ENCODE results near the gene APCDD1L.

APCDD1L gene

GRCh38 chr20:58524814-58525213 lies 9.6 kb upstream of the APCDD1L start:
- CTCF ChIA-PET = no interaction called here
- POLR2A ChIA-PET = no interaction called here
- TF ChIP-seq FOXA1 (IDR thresholded peaks at IDR 0.05) (no peak), FOXM1 (IDR thresholded peaks at IDR 0.05; ENCODE audit: borderline replicate concordance) (no peak), SP1 (IDR thresholded peaks at IDR 0.05) (no peak), PKNOX1 (IDR thresholded peaks at IDR 0.05) (no peak), ZNF384 (IDR thresholded peaks at IDR 0.05) (no peak), LEF1 (IDR thresholded peaks at IDR 0.05; ENCODE audit: borderline replicate concordance) (no peak), CTBP1 (IDR thresholded peaks at IDR 0.05; ENCODE audit: borderline replicate concordance) (no peak), BHLHE40 (IDR thresholded peaks at IDR 0.05; ENCODE audit: borderline replicate concordance) (no peak), ARNT (IDR thresholded peaks at IDR 0.05) (no peak), FOXK2 (IDR thresholded peaks at IDR 0.05) (no peak), SUZ12 (IDR thresholded peaks at IDR 0.05) (no peak), ELF4 (IDR thresholded peaks at IDR 0.05) (no peak), TARDBP (IDR thresholded peaks at IDR 0.05) (no peak), L3MBTL2 (conservative IDR thresholded peaks at IDR 0.05) (no peak)
- DNase-seq (ENCODE audit: extremely low spot score) = no peak

GRCh38 chr20:58523971-58524315 lies 8.7 kb upstream of the APCDD1L start:
- ChIA-PET POLR2A (no interaction called here), CTCF (no interaction called here)
- no peak for TF ChIP-seq ARNT (IDR thresholded peaks at IDR 0.05)
- TF ChIP-seq FOXA1 (IDR thresholded peaks at IDR 0.05) = no peak
- TF ChIP-seq LEF1 (IDR thresholded peaks at IDR 0.05; ENCODE audit: borderline replicate concordance) = no peak
- no peak for TF ChIP-seq L3MBTL2 (conservative IDR thresholded peaks at IDR 0.05)
- no peak for DNase-seq (ENCODE audit: extremely low spot score)

DNA sequence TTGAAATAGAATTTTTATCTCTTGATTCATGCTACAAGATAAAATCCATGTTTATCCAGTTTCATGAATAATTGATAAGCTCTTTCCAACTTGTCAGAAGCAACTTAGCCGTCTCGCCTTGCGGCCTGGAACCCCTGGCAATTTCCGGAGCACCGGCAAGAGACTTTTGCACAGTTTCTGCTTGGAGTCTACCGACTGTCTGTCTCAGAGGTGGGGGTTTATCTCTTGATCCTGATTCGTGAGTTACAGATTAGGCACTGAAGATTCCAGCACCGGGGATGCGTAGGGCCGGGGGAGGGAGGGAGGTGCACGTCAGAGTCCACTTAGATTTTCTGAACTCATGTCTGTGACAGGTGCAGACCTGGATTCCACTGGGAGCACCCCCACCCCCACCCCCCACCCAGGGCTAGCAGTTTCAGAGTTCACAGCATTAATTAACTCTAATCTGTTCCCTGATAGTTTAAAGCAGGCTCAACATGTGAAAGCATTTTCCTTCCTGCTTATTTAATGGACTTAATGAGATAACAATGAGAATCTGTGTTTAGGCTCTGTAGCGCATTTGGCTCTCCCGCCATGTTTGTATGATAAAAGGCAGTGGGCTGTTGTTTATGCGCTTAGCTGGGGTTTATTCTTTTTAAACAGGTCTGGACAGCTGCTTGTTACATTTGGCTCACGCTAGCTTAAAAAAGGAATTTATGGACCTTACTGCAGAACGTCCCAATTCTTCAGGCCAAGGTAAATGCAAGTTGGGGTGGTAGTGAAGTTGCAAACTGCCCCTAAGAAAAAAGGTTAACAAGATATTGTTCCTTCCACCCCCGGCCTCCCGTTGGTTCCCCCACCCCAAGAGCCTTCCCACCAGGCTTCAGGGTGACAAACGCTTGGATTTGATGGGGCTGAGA lies 8.1 kb upstream of the APCDD1L start:
- ChIA-PET CTCF (no interaction called here), POLR2A (no interaction called here)
- TF ChIP-seq ELF4 (IDR thresholded peaks at IDR 0.05) (no peak), BHLHE40 (IDR thresholded peaks at IDR 0.05; ENCODE audit: borderline replicate concordance) (no peak)
- DNase-seq (ENCODE audit: extremely low spot score) = no peak

GRCh38 chr20:58522666-58523065 lies 7.5 kb upstream of the APCDD1L start:
- POLR2A ChIA-PET = no interaction called here
- CTCF ChIA-PET = no interaction called here

DNA sequence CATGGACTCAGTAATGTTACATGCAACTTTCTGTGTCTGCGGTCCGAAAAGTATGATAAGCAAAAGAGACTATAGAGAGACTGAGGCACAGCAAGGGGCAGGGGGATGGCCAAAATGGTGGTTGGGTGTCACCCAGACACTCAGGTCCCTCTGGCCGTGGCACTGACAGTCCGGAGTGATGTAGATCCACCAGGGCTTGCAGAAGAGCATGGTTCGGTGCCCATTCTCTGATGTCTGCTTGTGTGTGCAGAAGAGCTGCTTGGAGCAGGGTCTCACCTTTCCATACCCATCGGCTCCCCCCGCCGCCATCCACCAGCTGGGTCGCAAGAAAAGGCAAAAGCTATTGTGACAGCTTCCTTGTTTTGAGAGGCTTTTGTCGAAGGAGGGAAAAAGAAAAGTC lies 6.6 kb upstream of the APCDD1L start:
- DNase-seq (ENCODE audit: extremely low spot score) = no peak
- CTCF ChIA-PET = no interaction called here
- no peak for TF ChIP-seq TARDBP (IDR thresholded peaks at IDR 0.05)
- no peak for TF ChIP-seq ELF4 (IDR thresholded peaks at IDR 0.05)
- no peak for TF ChIP-seq BHLHE40 (IDR thresholded peaks at IDR 0.05; ENCODE audit: borderline replicate concordance)
- TF ChIP-seq SUZ12 (IDR thresholded peaks at IDR 0.05) = no peak
- TF ChIP-seq L3MBTL2 (conservative IDR thresholded peaks at IDR 0.05) = no peak
- no peak for TF ChIP-seq ARNT (IDR thresholded peaks at IDR 0.05)
- TF ChIP-seq FOXA1 (IDR thresholded peaks at IDR 0.05) = no peak
- TF ChIP-seq ZNF384 (IDR thresholded peaks at IDR 0.05) = no peak
- TF ChIP-seq LEF1 (IDR thresholded peaks at IDR 0.05; ENCODE audit: borderline replicate concordance) = no peak
- POLR2A ChIA-PET = no interaction called here

More at GRCh38 chr20:58522666-58523065, 7.5 kb upstream of the APCDD1L start:
- TF ChIP-seq BHLHE40 (IDR thresholded peaks at IDR 0.05; ENCODE audit: borderline replicate concordance) (no peak), CTBP1 (IDR thresholded peaks at IDR 0.05; ENCODE audit: borderline replicate concordance) (no peak), ZNF384 (IDR thresholded peaks at IDR 0.05) (no peak), FOXA1 (IDR thresholded peaks at IDR 0.05) (no peak), LEF1 (IDR thresholded peaks at IDR 0.05; ENCODE audit: borderline replicate concordance) (no peak), HDGF (IDR thresholded peaks at IDR 0.05; ENCODE audit: borderline replicate concordance) (no peak), FOXK2 (IDR thresholded peaks at IDR 0.05) (no peak), ELF4 (IDR thresholded peaks at IDR 0.05) (no peak), SUZ12 (IDR thresholded peaks at IDR 0.05) (no peak)
- DNase-seq (ENCODE audit: extremely low spot score) = no peak

- ChIA-PET CTCF (no interaction called here), POLR2A (no interaction called here)
- no peak for DNase-seq (ENCODE audit: extremely low spot score)
- TF ChIP-seq NFRKB (IDR thresholded peaks at IDR 0.05) = no peak
- TF ChIP-seq SUZ12 (IDR thresholded peaks at IDR 0.05) = no peak
- no peak for TF ChIP-seq SP1 (IDR thresholded peaks at IDR 0.05)
- TF ChIP-seq ARNT (IDR thresholded peaks at IDR 0.05) = no peak
- no peak for TF ChIP-seq L3MBTL2 (conservative IDR thresholded peaks at IDR 0.05)
- no peak for TF ChIP-seq FOXK2 (IDR thresholded peaks at IDR 0.05)
- TF ChIP-seq BHLHE40 (IDR thresholded peaks at IDR 0.05; ENCODE audit: borderline replicate concordance) = no peak
- no peak for TF ChIP-seq PKNOX1 (IDR thresholded peaks at IDR 0.05)
- TF ChIP-seq FOXM1 (IDR thresholded peaks at IDR 0.05; ENCODE audit: borderline replicate concordance) = no peak
- TF ChIP-seq FOXA1 (IDR thresholded peaks at IDR 0.05) = no peak
- no peak for TF ChIP-seq HDGF (IDR thresholded peaks at IDR 0.05; ENCODE audit: borderline replicate concordance)
- TF ChIP-seq LEF1 (IDR thresholded peaks at IDR 0.05; ENCODE audit: borderline replicate concordance) = no peak
- TF ChIP-seq CTBP1 (IDR thresholded peaks at IDR 0.05; ENCODE audit: borderline replicate concordance) = no peak
- TF ChIP-seq ZNF384 (IDR thresholded peaks at IDR 0.05) = no peak
- no peak for TF ChIP-seq TARDBP (IDR thresholded peaks at IDR 0.05)
- no peak for TF ChIP-seq ELF4 (IDR thresholded peaks at IDR 0.05)
Measured at GRCh38 chr20:58519940-58520712, 4.9 kb upstream of the APCDD1L start.
